Dermis blood vessel endothelial cell (primary cell): ENCODE results near the gene KCNK15. TPM values are rescaled to one million over a fixed set of nuclear protein-coding genes. Genes with fewer than 3 reads are reported as not detected.

Source experiments
- DNase-seq: peaks from one replicate; pipeline ENCODE4 v3.0.0; 2010
- total RNA-seq: library from RNA; depleted of rRNA; stranded (reverse); fragments of >200 nt; gene quantifications from 2 replicates; pipeline ENCODE4 v1.2.3, GENCODE V29; 2014

The KCNK15 gene
- total RNA-seq, 1 donor from 2014 or later, result 0.17 TPM

DNA sequence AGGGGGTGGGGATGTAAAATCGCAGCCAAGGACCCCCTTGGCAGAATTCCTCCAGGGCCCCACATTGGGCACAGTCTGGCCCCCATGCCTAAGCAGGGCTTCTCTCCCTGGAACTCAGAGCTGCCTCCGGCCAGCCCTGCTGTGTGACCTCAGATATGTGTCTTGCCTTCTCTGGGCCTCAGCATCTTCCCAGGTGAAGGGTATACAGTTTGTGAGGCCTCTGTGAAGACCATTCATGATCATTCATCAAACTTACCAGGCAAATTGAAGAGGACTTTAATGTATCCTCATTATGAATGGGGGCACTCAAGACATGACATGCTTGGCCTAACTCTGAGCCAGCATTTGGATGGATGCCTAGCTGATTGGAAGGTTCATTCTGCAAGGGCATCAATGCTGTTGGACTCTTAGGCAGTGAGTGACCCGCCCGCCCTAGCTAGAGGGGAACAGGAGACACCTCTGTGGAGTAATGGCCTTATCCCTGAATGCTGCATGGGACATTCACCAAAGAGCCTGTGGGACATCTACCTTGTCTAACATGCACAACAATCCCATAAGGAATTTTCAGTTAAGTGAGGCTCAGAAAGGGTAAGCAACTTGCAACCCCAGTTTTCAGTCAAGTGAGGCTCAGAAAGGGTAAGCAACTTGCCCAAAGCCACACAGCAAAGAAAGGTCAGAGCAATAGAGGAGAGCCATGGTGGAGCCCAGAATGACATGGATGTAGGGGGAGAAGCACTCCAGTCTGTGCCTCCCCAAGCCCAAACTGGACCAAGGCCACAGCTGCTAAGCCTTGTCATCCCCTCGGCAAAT lies 30.0 kb upstream of the KCNK15 start:
- DNase-seq, result no peak

DNA sequence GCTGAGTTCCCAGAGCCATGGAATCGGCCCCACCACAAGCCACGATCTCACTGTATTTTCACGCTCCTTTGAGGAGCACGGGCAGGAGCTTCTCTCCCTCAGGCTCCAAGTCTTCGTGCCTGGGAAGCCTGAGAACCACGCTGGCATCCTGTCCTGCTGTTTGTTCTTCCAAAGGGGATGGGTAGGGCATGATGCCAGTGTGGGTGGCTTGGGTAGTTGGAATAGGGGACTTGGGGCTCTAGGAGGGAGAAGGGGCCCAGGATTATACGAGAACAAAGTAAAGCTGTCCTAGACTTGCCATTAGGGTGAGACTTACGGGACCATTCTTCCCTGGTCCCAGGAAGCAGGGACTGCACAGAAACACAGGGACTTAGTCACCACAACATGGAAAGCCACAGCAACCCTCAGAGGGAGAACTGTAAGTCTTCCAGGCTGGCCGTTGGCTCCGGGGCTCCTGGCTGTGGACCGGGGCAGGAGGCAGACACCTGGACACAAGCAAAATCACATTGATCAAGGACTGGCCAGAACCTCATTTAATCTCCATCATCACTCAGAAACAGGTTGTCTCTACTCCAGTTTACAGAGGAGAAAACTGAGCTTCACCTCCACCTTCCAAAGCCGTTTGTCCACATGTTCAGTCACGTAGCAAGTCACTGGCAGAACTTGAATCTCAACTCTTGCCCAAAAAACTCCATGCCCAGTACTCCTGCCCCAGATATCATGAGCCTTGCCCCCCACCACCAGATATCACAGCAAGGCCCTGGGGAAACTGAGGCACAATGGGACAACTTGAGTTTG lies 29.2 kb upstream of the KCNK15 start:
- DNase-seq, result no peak

DNA sequence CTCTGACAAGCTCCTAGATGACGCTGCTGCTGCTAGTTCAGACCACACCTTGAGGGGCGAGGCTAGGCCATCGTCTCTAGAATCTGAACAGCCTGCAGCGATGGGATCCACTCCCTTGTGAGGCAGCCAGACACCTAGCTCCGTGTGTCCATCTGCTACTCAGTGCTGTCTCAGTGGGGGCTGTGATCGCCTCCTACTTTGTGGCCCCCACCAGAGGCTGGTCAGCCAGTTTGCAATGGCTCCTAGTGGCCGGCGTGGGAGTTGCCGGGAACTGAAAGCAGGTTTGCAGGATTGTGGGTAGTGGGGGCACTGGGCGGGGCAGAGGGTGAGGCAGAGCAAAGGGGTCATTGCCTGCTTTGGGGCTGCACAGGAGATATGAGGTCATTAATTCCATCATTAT lies 27.7 kb upstream of the KCNK15 start:
- DNase-seq, result no peak

DNA sequence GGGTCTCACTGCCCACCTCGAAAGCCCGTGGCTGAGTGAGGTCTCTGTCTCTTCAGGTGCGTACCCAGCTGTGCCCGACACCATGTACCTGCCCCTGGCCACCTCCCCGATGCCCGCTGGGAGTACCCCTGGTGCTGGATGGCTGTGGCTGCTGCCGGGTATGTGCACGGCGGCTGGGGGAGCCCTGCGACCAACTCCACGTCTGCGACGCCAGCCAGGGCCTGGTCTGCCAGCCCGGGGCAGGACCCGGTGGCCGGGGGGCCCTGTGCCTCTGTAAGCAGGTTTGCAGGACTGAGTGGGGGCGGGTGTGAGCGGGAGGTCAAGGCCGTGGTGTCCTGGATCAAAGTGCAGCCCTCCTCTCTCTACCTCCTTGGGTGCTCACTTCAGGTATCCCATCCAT lies 25.8 kb upstream of the KCNK15 start:
- DNase-seq, result no peak

DNA sequence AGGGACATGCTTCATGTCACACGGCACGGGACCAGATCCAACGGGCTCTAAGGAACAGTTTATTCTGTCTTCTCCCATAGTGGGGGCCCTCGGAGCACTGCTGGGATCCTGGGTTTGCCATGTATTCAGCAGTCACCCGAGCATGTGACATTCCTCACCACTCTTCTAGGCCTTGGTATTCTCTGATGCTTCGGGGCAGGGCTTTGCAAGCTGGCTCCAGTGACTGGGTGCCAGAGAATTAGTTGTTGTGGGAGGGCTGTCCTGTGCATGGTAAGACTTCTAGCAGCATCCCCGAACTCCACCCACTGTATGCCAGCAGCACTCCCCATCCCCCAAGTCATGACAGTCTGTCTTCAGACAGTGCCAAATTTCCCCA lies 25.1 kb upstream of the KCNK15 start:
- DNase-seq, result no peak

DNA sequence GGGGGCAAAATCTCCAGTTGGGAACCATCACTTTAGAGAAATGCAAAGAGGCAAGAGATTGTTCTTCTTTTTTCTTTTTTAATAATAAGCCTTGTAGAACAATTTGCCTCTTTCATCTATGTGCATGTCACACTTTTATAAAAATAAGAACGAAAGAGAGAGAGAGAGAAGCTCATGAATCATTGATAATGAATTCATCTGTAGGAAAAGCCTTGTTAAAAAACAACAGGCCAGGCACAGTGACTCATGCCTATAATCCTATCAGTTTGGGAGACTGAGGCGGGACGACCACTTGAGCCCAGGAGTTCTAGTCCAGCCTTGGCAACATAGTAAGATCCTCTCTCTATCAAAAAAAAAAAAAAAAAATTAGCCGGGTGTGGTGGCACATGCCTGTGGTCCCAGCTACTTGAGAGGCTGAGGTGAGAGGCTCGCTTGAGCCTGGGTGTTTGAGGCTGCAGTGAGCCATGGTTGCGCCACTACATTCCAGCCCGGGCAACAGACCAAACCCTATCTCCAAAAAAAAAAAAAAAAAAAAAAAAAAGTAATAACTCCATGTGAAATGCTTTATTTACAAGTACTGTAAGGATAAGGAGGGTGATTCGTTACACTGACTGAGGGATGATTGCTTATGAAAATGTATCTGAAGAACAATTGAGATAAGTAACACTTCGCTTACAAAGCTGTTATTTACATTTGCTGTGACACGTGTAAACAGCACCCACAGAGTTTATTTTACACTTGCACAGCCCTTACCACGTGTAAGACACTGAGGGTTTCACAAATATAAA lies 24.5 kb upstream of the KCNK15 start:
- peak; percentile 41 for DNase-seq

DNA sequence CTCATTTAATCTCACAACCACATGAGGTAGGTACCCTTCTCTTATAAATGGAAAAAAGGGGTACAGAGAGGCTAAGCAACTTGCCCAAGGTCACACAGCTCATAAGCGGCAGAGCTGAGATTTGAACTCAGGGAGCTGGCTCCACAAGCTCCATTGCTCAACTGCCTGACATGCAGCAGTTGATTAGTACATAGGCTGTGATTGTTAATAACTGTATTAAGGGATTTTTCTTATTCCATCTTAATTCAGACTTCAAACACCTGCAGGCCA lies 23.9 kb upstream of the KCNK15 start:
- no peak for DNase-seq

DNA sequence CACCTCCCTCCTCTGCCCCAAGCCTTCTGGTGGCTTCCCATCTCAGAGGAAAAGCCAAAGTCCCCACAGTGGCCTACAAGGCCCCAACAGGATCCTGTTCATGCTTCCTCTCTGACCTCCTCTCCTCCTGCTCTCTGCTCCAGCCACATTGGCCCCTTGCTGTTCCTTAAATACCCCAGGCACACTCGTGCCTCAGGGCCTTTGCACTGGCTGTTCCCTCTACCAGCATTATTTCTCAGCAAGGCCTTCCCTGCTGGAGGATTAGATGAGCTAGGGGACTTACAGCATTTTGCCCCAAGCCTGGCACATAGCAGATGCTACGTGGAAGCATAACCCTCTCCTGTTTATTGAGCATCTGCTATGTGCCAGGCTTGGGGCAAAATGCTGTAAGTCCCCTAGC lies 22.7 kb upstream of the KCNK15 start:
- DNase-seq, result no peak

DNA sequence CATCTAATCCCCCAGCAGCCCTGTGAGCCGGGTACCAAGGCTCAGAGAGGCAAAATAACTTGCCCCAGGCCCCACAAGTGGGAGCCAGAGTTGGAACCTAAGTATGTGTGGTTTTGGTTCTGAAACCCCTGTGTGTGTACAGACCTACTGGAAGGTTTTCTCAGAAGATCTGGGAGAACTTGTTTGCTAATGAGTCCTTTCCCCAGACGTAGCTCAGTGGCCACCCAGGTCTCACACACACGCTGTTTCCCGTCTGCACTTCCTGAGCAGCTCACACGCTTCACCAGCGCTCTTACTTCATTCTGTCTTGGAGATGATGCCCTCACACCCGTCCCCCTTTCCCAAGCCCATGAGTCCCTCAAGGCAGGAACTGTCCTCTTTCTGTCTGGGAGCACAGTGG lies 22.3 kb upstream of the KCNK15 start:
- peak; percentile 53 for DNase-seq

DNA sequence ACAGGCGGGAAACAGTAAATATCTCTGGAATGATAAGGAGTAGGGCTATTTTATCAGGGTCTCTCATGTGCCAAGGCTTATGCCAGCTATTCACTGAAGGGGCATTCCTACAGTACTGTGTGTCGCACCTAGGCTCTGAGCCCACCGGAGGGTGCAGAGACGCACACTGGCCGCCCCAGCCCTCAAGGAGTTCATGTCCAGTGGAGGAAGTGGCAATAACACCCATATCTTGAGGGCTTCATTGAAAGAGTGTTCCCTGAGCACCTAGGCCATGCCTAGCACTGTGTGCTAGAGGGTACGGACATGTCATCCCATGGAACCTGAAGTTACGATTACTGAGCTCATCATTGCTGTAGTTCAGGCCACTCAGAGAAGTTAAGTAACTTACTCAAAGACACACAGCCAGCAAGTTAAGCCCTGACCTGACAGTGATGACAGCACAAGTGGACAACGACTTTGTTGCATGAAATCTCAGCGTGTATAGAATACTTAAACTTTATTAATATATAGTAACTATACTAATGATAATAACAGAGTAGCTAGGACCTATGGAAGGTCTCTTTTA lies 21.8 kb upstream of the KCNK15 start:
- DNase-seq, result no peak

DNA sequence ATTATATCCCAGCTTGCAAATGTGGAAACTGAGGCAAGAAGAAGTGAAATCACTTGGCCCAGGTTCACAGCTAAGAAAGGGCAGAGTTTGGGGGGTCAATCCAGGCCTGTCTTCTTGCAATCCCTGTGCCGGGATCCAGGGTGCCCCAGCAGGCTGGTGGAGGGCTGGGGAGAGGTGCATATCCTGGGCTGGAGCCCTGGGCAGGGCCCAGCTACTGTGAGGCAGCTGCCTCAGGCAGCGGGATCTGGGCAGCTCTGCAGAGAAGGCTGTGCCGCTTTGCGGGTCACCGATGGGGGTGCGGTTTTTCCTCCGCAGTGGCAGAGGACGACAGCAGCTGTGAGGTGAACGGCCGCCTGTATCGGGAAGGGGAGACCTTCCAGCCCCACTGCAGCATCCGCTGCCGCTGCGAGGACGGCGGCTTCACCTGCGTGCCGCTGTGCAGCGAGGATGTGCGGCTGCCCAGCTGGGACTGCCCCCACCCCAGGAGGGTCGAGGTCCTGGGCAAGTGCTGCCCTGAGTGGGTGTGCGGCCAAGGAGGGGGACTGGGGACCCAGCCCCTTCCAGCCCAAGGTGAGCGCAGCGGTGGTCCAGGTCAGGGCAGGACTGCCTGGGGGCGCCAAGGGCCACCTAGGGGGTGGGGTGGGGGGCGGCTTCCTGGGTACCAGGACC lies 21.1 kb upstream of the KCNK15 start:
- no peak for DNase-seq

DNA sequence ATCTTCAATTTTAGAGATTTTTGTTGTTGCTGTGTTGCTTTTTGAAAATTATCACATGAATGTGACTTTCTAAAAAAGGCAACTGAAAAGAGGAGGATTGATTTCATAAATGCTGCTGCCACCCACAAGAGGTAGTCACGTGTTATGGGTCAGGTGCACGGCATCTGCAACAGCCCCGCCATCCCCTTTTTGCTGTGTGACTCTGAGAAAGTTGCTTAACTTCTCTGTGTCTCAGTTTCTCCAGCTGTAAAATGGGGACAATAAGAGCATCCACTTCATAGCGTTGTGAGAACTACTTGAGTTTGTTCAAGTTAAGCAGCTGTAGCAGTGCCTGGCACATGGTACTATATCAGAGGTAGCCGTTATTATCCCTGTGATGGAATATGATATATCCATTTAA lies 19.8 kb upstream of the KCNK15 start:
- no peak for DNase-seq

DNA sequence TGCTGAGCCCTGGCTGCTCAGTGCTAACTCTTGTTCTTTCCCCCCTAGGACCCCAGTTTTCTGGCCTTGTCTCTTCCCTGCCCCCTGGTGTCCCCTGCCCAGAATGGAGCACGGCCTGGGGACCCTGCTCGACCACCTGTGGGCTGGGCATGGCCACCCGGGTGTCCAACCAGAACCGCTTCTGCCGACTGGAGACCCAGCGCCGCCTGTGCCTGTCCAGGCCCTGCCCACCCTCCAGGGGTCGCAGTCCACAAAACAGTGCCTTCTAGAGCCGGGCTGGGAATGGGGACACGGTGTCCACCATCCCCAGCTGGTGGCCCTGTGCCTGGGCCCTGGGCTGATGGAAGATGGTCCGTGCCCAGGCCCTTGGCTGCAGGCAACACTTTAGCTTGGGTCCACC lies 18.6 kb upstream of the KCNK15 start:
- no peak for DNase-seq

DNA sequence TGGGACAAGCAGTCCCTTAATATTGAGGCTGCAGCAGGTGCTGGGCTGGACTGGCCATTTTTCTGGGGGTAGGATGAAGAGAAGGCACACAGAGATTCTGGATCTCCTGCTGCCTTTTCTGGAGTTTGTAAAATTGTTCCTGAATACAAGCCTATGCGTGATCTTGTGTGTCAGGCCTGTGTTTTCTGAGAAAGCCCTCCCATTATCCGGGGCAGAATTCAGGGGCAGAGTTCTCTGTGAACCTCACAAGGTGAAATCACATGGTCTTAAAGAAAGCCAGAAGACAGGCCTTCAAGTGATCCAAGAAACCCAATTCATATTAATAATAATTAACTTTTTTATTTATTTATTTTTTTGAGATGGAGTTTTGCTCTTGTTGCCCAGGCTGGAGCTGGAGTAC lies 18.0 kb upstream of the KCNK15 start:
- DNase-seq, result no peak

DNA sequence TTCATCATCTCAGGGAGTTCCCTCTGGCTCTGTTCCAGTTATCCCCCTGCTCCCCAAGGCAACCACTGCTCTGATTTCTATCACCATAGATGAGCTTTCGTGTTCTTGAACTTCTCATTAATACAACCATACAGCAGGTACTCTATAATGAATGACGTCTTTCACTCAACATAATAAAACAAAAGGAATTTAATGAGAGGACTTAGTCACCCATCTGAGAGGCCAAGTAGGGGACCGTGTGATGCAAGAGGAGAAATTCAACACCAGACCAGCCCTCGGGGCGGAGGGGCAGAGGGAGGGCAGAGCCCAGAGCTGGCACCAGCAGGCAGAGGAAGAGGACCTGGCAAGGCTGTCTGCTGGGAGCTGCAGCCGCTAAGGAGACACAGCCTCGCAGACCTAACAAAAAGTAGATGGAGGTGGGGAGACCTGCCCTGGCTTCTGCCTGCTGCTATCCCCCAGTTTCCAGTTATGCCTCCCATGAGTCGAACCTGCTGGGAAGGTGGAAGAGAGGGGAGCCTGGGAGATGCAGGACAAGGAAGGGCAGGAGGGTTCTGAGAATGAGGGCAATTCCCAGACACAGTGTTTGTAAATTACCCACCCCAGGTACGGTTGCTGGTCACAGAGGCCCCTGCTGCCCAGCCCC lies 16.7 kb upstream of the KCNK15 start:
- peak; percentile 85 for DNase-seq

DNA sequence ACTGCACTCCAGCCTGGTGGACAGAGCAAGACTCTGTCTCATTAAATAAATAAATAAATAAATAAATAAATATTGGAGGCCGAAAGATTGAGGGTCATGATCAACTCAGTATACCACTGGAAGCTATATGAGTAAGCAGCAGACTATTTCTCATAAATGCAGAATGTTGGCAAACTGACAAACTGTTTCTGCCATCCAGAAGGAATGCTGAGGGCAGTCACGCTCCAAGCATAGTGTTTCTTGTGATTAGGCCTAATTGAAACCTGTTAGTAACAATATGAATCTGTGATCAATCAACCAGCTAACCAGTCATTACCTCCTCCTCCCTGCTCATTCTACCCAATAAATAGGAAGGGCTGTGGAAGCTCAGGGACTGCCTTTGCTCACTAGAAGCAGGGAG lies 15.2 kb upstream of the KCNK15 start:
- peak; percentile 91 for DNase-seq

DNA sequence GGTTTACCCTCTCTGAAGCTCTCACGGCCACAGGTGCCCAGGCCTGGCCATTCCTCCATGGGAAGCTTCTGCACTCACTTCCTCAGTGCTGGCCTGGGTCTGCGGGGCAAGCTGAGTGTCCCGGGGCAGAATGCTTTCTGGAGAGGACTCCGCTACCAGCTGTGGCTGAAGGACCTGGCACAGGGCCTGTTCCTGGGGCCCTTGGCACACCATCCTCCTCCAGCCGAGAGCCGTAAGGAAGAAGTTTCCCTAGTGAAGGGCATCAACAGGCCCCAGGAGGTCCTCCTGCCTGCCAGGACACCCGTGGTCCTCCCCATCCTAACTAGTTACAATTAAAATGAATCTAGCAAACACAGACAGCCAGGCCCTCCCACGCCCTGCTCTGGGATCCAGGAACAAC lies 14.0 kb upstream of the KCNK15 start:
- no peak for DNase-seq

DNA sequence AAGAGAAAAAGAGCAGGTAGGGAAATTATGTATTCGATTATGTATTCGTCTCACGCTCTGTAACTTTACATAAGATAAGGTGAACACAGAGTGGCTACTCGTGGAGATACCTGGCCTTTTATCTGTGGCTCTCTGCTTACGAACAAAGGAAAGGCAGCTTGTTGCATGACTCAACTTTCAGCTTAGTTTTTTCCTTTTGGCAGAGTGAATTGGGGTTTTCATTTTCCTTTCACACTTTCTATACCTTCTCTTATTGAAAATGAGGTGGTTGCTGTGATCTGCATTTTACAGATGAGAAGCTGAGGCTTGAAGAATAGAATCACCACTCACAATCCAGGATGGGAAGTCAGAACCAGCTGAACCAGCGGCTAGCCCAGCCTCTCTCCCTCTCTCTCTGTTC lies 13.3 kb upstream of the KCNK15 start:
- no peak for DNase-seq

DNA sequence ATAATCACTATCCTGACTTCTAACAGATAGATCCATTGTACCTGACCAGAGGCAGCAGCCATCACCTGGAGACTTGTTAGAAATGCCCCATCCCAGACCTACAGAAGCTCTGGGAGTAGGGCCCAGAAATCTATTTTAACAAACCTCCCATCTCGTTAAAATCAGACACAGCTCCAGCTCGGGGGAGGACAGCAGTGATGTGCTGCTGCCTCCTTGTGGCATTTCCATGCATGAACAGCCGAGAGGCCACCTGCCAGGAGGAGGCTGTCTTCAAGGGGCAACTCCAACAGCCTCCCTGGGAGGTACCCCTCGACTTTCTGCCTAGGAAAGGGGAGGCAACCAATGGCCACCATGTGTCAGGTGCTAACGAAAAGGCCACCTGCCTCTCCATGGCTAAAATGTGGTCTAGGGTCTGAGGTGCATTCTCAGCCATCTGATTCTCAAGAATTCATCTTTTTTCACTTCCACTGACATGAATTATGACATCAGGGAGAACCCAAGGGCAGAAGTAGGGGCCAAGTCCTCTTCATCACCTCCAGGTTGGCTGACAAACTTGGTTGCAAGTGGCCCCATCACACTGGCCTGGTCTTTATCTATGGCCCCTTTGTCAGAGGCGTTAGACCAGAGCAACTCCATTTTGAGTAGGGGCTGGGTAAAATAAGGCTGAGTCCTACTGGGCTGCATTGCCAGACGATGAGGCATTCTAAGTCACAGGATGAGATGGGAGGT lies 12.2 kb upstream of the KCNK15 start:
- DNase-seq, result peak; percentile 87

DNA sequence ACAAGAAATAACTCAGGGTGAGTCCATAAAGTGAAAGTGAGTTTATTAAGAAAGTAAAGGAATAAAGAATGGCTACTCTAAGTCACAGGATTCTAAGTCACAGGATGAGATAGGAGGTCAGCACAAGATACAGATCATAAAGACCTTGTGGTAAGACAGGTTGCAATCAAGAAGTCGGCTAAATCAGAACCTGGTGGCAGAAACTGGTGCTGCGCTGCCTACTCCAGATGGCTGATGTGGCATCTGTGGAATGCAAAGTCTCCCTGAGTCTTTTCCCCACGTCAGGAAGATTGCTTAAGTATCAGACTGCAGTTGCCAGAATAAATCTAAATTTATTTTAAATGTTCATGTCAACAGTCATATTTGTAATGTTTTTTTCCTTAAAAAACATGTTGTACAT lies 10.7 kb upstream of the KCNK15 start:
- DNase-seq, result no peak

DNA sequence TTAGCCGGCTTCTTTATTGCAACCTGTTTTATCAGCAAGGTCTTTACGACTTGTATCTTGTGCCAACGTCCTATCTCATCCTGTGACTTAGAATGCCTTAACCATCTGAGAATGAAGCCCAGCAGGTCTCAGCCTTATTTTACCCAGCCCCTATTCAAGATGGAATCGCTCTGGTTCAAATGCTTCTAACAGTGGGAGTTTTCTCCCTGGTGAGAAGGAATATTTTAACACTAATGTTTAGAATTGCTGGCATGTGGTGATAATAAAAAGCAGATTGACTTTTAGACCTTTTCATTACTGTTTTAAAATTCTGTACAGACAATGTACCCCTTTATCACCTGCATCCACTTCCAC lies 9.9 kb upstream of the KCNK15 start:
- no peak for DNase-seq
